NCI-H345 treated with DMSO at 0.1 percent for 48 hours (cell line): ENCODE results near the gene TBX4.
"Not testable (repeated sequence)": the region's sequence is repeated elsewhere in the genome, so short reads cannot be mapped to it uniquely, and the experiment has no call there.

Source experiments
- DNase-seq: peaks from one replicate; lab custom pipeline; 2025; ENCODE audit not compliant: unreplicated experiment; lab: John Stamatoyannopoulos, UW

TBX4 gene

GRCh38 chr17:61480414-61480807 lies 28.2 kb downstream of the TBX4 start:
- DNase-seq: no peak

GRCh38 chr17:61481421-61481820 lies 29.2 kb downstream of the TBX4 start:
- DNase-seq: no peak

- no peak for DNase-seq
Observed at GRCh38 chr17:61482467-61482866, 30.2 kb downstream of the TBX4 start.

GRCh38 chr17:61483778-61484116 lies 31.5 kb downstream of the TBX4 start:
- DNase-seq: no peak

GRCh38 chr17:61484174-61484573 lies 32.0 kb downstream of the TBX4 start:
- DNase-seq: no peak

GRCh38 chr17:61485067-61485775 lies 33.0 kb downstream of the TBX4 start:
- DNase-seq: no peak

GRCh38 chr17:61486135-61487120 lies 34.2 kb downstream of the TBX4 start:
- DNase-seq: no peak

GRCh38 chr17:61487161-61487988 lies 35.2 kb downstream of the TBX4 start:
- DNase-seq: no peak

GRCh38 chr17:61487989-61488595 lies 35.9 kb downstream of the TBX4 start:
- DNase-seq: no peak

- DNase-seq: no peak
Observed at GRCh38 chr17:61488878-61489718, 36.9 kb downstream of the TBX4 start.

- no peak for DNase-seq
Observed at GRCh38 chr17:61489719-61490490, 37.7 kb downstream of the TBX4 start.

GRCh38 chr17:61490540-61490975 lies 38.3 kb downstream of the TBX4 start:
- DNase-seq: no peak

- no peak for DNase-seq
Observed at GRCh38 chr17:61491981-61492380, 39.8 kb downstream of the TBX4 start.

GRCh38 chr17:61492759-61493526 lies 40.7 kb downstream of the TBX4 start:
- no peak for DNase-seq

GRCh38 chr17:61493830-61494324 lies 41.7 kb downstream of the TBX4 start:
- DNase-seq: not testable (repeated sequence)

- no peak for DNase-seq
Observed at GRCh38 chr17:61494325-61495160, 42.3 kb downstream of the TBX4 start.

GRCh38 chr17:61495161-61495857 lies 43.1 kb downstream of the TBX4 start:
- no peak for DNase-seq
